GM06990 (cell line): ENCODE data around the gene UMODL1.

Experiments used
- DNase-seq: peaks from one replicate; pipeline ENCODE4 v3.0.0-alpha.2; 2011; ENCODE audit not compliant: insufficient read length; ENCODE audit errors: extremely low read depth
- H3K27me3 ChIP-seq: replicated peaks from 2 replicates; pipeline ENCODE4 v1.6.0; 2011; ENCODE audit warnings: low read length; ENCODE audit not compliant: control insufficient read depth, insufficient read depth
- H3K36me3 ChIP-seq: 2 replicates; pipeline ENCODE4 v1.5.1; 2011; ENCODE audit warnings: low read length; ENCODE audit not compliant: control insufficient read depth, insufficient read depth
- H3K4me3 ChIP-seq: replicated peaks from 2 replicates; pipeline ENCODE4 v1.5.1; 2011; ENCODE audit warnings: low read depth, mild to moderate bottlenecking, control low read depth, low read length
- TF ChIP-seq, protein P1 (sequence below): IDR thresholded peaks from 2 replicates; pipeline ENCODE4 v1.5.1; 2011; ENCODE audit warnings: low read length, control low read depth, mild to moderate bottlenecking, inconsistent platforms; ENCODE audit not compliant: insufficient read depth, poor library complexity, severe bottlenecking

Gene UMODL1

DNA sequence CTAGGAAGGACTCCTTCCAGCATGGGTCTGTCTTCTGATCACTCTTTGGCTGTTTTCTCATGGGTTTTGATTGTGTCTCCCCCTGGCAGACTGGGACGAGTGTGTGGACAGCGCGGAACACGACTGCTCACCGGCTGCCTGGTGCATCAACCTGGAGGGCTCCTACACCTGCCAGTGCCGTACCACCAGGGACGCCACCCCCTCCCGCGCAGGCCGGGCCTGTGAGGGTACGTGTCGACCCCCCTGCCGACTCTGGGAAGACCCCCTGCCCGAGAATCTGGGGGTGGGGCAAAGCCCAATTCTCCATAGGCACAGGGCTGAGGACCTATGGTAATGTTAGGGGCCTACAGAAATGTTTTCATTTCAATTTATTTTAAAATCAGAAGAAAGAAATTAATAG lies 38.4 kb downstream of the UMODL1 start:
- Histone ChIP-seq H3K4me3 (no peak overlapping the region), H3K36me3 (no peaks in the 10 kb centered on the region), H3K27me3 (peaks cover 1% of the 10 kb centered on the region; the same call in 1 of the 2 replicates)
- DNase-seq, result no peak
- TF ChIP-seq, protein P1, sequence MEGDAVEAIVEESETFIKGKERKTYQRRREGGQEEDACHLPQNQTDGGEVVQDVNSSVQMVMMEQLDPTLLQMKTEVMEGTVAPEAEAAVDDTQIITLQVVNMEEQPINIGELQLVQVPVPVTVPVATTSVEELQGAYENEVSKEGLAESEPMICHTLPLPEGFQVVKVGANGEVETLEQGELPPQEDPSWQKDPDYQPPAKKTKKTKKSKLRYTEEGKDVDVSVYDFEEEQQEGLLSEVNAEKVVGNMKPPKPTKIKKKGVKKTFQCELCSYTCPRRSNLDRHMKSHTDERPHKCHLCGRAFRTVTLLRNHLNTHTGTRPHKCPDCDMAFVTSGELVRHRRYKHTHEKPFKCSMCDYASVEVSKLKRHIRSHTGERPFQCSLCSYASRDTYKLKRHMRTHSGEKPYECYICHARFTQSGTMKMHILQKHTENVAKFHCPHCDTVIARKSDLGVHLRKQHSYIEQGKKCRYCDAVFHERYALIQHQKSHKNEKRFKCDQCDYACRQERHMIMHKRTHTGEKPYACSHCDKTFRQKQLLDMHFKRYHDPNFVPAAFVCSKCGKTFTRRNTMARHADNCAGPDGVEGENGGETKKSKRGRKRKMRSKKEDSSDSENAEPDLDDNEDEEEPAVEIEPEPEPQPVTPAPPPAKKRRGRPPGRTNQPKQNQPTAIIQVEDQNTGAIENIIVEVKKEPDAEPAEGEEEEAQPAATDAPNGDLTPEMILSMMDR, result no peak

DNA sequence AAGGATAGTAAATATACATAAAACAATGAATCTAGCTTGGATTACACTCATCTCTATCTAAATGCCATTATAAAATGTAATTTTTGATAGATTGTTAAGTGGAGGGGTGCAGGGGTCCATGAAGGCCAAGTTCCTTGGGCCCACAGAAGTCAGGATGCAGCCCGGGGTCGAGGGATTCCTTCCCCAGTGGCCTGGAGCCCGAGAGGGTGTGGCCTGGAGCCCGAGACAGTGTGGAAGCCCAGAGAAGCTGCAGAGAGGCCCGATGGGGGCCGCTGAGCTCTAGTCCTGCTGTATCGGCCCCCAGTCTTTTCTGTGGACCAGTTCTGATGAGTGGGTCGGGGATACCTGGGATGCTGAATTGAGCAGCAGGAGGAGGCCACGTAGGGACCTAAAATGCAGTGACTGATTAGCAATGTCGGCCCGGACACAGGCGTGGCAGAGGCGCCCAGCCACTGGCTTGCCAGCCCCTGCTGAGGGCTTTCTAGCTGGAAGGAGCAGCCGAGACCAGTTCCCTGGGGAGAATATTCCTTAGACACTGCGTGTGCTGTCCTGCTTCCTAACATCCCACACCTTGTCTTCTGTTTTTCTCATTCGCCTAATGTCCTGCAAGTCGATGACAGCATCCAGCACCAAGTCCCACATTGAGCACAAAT lies 38.9 kb downstream of the UMODL1 start:
- TF ChIP-seq, protein P1, result no peak
- Histone ChIP-seq H3K4me3 (no peak overlapping the region), H3K36me3 (no peaks in the 10 kb centered on the region), H3K27me3 (peaks cover 1% of the 10 kb centered on the region; the same call in 1 of the 2 replicates)
- DNase-seq, result no peak

DNA sequence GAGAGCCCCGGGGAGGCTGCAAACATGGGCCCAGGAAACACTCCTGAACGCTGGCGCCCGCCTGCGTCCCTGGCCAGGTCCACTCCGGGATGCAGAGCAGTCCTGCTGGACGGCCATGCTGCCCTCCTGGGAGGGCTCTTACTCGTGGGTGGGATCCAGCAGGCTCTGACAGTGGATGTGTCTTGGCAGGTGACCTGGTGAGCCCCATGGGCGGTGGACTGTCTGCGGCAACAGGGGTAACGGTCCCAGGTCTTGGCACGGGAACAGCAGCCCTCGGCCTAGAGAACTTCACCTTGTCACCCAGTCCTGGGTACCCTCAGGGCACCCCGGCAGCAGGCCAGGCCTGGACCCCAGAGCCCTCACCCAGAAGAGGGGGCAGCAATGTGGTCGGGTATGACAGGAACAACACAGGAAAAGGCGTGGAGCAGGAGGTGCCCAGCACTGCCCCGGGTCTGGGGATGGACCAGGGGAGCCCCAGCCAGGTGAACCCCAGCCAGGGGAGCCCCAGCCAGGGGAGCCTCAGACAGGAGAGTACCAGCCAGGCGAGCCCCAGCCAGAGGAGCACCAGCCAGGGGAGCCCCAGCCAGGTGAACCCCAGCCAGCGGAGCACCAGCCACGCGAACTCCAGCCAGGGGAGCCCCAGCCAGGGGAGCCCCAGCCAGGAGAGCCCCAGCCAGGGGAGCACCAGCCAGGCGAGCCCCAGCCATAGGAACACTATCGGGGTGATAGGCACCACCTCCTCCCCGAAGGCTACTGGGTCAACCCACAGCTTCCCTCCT lies 39.8 kb downstream of the UMODL1 start:
- no peak for DNase-seq
- Histone ChIP-seq H3K4me3 (no peak overlapping the region), H3K36me3 (no peaks in the 10 kb centered on the region), H3K27me3 (no peaks in the 10 kb centered on the region)
- TF ChIP-seq, protein P1, result no peak

DNA sequence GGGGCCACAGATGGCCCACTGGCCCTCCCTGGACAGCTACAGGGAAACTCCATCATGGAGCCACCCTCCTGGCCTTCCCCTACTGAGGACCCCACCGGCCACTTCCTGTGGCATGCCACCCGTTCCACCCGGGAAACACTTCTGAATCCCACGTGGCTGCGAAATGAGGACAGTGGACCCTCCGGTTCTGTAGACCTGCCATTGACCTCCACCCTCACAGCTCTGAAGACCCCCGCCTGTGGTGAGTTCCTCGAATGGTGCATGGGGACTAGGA lies 40.3 kb downstream of the UMODL1 start:
- no peak for DNase-seq
- TF ChIP-seq, protein P1, result no peak
- Histone ChIP-seq H3K36me3 (no peaks in the 10 kb centered on the region), H3K27me3 (no peaks in the 10 kb centered on the region), H3K4me3 (no peak overlapping the region)

DNA sequence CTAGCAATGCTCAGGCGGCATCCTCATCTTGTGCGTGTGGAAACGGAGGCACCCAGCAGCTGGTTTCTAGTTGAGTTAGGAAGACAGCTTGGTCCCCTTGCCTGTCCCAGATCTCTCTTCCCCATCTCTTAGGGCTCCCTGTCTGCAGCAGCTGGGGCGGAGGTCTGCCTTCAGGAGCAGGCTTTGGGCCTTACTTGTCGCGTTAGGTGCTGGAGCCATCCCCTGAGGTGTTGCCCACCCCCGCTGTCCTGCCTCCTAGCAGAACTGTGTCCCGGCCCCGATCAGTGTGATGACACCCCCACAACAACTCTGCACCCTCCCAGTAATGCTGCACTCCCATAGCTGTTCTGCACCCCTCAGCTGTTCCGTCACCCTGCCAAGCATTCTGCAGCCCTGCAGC lies 40.7 kb downstream of the UMODL1 start:
- TF ChIP-seq, protein P1, result no peak
- H3K36me3 ChIP-seq, result no peaks in the 10 kb centered on the region
- DNase-seq, result no peak
- H3K4me3 ChIP-seq, result no peak overlapping the region
- no peaks in the 10 kb centered on the region for H3K27me3 ChIP-seq

DNA sequence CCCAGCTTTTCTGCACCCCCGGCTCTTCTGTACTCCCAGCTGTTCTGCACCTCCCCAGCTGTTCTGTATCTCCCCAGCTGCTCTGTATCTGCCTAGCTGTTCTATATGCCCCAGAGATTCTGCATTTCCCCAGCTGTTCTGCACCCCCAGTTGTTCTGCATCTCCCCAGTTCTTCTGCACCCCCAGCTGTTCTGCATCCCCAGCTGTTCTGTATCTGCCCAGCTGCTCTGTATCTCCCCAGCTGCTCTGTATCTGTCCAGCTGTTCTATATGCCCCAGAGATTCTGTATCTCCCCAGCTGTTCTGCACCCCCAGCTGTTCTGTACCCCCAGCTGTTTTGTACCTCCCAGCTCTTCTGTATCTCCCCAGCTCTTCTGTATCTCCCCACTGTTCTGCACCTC lies 41.1 kb downstream of the UMODL1 start:
- no peak for DNase-seq
- H3K27me3 ChIP-seq, result no peaks in the 10 kb centered on the region
- H3K4me3 ChIP-seq, result no peak overlapping the region
- no peaks in the 10 kb centered on the region for H3K36me3 ChIP-seq
- TF ChIP-seq, protein P1, result no peak
